GM18502 (cell line): ENCODE data around the gene BATF2.
"Not testable (repeated sequence)": the region's sequence is repeated elsewhere in the genome, so short reads cannot be mapped to it uniquely, and the experiment has no call there.

Experiments used
- ATAC-seq: cut with Tn5 transposase; IDR thresholded peaks from one replicate; pipeline ENCODE4 v1.9.1; 2021; ENCODE audit warnings: mild to moderate bottlenecking; ENCODE audit not compliant: unreplicated experiment, poor library complexity

Gene BATF2

GRCh38 chr11:64996710-64997380 is at the start of gene BATF2:
TSS of gene BATF2 (minus strand) at chr11:64996971. CDS start at chr11:64996914, 57 bp downstream.
- no peak for ATAC-seq

- no peak for ATAC-seq
Observed at GRCh38 chr11:65045728-65046127, 49.0 kb upstream of the BATF2 start.

- no peak for ATAC-seq
Observed at GRCh38 chr11:65045061-65045460, 48.3 kb upstream of the BATF2 start.

GRCh38 chr11:65043881-65044501 is 47.2 kb upstream of the BATF2 start:
- no peak for ATAC-seq

- no peak for ATAC-seq
Observed at GRCh38 chr11:65042891-65043290, 46.1 kb upstream of the BATF2 start.

GRCh38 chr11:65040847-65041622 is 44.3 kb upstream of the BATF2 start, which contains the start of gene SAC3D1:
TSS of gene SAC3D1 (plus strand) at chr11:65041210. CDS start at chr11:65041293, 83 bp downstream.
- peak; percentile 82 for ATAC-seq

- no peak for ATAC-seq
Observed at GRCh38 chr11:65040520-65040846, 43.7 kb upstream of the BATF2 start.

DNA sequence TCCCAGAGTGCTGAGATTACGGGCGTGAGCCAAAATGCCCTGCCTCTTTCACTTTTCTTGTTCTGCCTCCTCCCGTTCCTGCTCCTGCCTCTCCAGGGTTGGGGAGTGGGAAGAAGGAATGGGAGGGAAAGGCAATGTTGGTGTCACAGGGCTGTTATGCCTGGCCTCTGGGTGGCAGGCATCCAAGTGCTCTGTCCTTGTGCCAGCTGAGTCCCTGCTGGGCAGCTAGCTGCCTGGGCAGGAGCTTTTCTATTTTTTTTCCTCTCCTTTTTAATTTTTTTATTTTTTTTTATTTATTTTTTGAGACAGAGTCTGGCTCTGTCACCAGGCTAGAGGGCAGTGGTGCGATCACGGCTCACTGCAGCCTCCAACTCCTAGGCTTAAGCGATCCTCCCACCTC is 40.2 kb upstream of the BATF2 start:
- no peak for ATAC-seq

- ATAC-seq: no peak
Observed at GRCh38 chr11:65035579-65035978, 38.8 kb upstream of the BATF2 start.

DNA sequence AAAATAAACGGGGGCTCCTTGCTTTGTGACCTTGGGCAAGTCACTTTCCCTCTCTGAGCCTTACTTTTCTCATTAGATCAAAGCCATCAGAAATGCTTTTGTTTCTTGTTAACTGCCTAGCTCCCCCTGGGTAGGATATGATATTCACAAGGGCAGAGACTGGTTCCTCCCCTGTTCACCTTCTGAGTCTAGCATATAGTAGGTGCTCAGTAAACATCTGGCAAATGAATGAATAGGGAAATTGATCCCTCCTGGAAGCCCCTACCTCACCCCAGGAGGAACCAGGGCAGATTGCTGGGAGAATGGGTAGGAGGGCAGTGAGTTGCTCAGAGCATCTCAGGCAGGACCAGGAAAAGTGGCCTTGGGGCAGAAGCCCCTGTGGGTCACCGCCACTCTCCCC is 37.7 kb upstream of the BATF2 start:
- ATAC-seq: no peak

GRCh38 chr11:65032216-65032615 is 35.4 kb upstream of the BATF2 start:
- no peak for ATAC-seq

DNA sequence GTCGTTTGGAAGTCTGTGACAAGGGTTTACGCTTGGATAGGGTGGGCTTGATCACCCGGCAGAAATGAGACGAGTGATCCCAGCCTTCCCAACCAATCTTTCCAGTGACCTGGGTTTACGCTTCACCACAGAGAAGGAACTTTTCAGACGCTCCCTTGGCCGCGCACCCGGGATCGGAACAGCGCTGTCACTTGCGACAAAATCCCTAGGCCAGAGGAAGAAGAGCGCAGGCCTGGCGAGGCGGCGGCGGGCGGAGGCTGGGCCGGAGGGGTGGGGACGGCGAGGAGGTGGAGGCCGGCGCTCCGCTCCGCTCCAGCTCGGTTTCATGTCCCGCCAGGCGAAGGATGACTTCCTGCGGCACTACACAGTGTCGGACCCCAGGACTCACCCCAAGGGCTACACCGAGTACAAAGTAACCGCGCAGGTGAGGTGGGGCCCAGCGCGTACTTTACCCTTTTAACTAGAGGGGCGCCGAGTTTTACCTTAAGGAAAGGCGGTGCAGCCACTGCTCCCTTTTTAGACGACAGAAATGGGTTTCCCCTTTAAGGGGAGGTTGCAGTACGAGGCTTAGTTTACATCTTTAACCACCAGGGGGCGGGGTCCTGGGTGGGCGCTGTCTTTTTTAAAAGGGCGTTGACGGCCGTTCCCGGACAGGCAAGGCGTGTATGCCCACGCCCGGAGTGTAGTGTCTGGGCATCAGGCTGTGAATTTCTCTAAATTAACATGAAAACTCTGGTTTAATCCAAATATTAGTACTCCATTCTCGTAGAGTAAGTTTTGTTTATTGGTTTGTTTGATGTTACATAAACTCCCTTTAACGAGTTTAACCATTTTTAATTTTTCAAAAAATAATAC is 30.7 kb upstream of the BATF2 start, which contains the start of gene SNX15:
TSS of gene SNX15 (plus strand) at position 227 of the 855 bp plus-strand sequence. CDS start at position 326, 99 bp downstream.
- ATAC-seq: peak; percentile 90

DNA sequence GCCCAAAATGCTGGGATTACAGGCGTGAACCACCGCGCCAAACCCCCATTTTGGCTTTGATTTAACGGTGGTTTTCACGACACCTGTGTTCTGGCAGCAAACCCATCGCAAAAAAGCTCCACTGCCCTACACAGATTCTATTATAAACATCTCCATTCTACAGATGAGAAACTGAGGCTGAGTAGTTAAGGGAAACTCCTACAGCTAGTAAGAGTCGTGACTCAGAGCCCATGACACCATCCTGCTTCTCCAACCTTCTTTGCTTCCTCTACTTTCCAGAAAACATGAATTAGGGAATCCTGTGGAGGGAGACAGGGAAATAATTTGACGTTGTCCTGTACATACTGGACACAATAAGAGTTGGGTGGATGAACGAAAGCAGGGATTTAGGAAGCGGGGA is 30.0 kb upstream of the BATF2 start:
- no peak for ATAC-seq

DNA sequence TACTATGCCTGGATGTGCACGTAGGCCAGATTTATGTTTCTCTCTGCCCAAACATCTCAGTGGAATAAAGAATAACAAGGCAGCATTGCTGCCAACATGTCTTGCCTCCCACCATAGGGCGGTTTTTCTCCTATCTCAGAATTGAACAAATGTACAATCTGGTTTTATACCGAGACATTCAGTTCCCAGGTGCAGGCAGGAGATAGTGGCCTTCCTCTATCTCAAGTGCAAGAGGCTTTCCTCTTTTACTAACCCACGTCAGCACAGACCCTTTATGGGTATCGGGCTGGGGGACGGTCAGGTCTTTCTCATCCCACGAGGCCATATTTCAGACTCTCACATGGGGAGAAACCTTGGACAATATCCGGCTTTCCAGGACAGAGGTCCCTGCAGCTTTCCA is 26.7 kb upstream of the BATF2 start:
- ATAC-seq: not testable (repeated sequence)

- no peak for ATAC-seq
Observed at GRCh38 chr11:65021509-65021908, 24.7 kb upstream of the BATF2 start.

- ATAC-seq: no peak
Observed at GRCh38 chr11:65021003-65021402, 24.2 kb upstream of the BATF2 start.

- ATAC-seq: no peak
Observed at GRCh38 chr11:65019824-65020223, 23.1 kb upstream of the BATF2 start.

DNA sequence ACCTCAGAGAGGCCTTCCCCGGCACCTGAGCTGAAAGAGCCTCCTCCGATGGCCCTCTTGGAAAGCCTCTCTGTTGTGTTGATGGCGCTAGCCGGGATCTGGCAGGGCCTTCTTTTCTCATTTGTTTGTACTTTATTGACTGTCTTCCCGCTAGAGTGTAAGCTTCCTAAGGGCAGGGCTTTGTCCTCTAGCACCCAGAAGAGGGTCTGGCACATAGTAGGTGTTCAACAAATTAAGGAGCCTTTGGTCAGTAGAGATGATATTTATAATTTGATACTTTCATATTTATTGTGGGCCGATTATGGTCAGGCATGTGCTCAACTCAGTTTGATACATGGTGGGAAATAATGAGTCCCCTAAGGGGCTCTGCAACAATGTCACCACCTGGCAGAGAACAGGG is 21.2 kb upstream of the BATF2 start:
- ATAC-seq: no peak

DNA sequence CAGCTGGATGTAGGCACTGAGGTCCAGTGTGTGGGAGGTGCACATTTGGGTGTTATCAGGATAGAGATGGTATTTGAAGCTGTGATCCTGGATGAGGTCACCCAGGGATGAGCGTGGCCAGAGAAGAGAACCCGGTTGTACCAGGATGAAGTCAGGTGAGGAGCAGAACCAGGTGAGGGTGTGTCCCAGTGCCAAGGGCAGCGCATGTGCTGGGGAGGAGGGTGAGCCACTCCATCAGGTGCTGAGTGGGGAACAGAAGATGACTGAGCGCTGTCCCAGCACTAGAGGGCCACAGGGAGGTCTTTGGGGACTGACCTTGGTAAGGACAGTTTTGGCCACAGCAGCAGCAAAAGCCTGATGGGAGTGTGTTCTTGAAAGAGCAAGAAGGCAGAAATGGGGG is 19.9 kb upstream of the BATF2 start:
- ATAC-seq: no peak

GRCh38 chr11:65014726-65015227 is 18.0 kb upstream of the BATF2 start:
- ATAC-seq: peak; percentile 4
